Measurements from ENCODE around the gene ZSWIM1. TPM values are rescaled to one million over a fixed set of nuclear protein-coding genes. Genes with fewer than 3 reads are reported as not detected.

Gene ZSWIM1
- 5.8 TPM for polyA plus RNA-seq

DNA sequence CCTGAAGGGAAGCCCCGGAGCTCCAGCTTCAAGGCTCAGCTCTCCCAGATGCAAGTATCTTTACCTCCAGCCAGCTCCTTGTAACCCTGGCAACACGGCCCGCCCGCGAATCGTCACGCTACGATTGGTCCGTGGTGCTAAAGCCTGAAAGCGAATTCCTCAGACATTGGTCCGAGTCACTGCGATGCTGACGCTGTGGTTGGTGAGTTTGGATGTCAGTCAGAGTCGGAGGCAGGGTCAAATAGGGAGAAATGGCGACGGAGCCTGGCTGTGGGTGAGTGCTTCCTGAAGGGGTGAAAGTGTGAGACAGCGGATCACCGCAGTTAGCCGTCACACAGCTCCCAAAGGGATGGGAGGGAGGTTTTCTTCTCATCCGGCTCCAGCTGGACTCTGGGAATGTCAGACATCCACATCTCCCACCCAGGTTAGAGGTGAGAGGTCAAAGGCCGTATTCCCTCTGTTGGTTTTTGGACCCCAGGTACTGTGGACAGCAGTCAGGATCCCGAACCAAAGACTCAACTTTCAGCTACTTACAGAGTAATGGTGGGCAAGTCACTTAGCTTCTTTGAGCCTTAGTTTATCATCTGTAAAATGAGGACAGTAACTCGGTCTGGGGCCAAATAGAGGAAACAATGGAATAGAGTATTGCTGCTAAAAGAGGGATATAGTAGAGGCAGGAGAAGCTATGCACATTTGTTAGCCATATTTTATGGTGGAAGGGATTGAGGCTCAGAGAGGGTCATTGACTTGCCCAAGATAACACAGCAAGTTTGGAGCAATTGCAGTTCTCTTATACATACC is at the start of gene ZSWIM1:
Gene ZSWIM1, plus strand, starts transcription at position 240 of the 801 bp plus-strand sequence. CDS start 1,366 bp downstream, outside the sequence.
- Mint-ChIP-seq H3K27me3 (no peaks in the 10 kb centered on the region), H3K36me3 (no peaks in the 10 kb centered on the region), H3K27ac (peak within 1 kb of the TSS; percentile 68 to 96 (median 89)), H3K4me3 (peak within 1 kb of the TSS; percentile 87 to 96 (median 92)), H3K9me3 (no peaks in the 10 kb centered on the region), H3K4me1 (peaks cover 13 to 25% (median 17%) of the 10 kb centered on the region in 3 donors)

DNA sequence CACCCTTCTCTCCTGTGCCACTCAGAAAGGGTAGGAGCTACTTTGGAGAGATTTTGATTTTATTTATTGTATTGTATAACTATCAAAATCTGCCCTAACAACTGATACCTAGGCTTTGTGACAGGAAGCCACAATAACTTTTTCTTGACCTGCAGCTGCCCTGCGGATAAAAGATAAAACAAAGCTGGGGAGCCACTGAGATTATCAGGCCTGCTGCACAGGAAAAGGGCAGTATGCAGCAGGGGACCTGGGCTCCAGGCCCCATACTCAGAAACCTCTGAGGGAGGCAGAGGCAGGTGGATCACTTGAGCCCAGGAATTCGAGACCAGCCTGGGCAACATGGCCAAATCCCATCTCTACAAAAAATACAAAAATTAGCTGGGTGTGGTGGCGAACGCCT is 48.4 kb upstream of the ZSWIM1 start:
- Mint-ChIP-seq H3K9me3 (no peaks in the 10 kb centered on the region), H3K27ac (no peak overlapping the region), H3K36me3 (no peaks in the 10 kb centered on the region), H3K4me3 (peak overlapping the region in 3 of 4 donors; percentile 74 to 87 (median 85)), H3K27me3 (peaks cover 3% of the 10 kb centered on the region), H3K4me1 (peaks cover 5 to 6% (median 6%) of the 10 kb centered on the region in 3 donors)

DNA sequence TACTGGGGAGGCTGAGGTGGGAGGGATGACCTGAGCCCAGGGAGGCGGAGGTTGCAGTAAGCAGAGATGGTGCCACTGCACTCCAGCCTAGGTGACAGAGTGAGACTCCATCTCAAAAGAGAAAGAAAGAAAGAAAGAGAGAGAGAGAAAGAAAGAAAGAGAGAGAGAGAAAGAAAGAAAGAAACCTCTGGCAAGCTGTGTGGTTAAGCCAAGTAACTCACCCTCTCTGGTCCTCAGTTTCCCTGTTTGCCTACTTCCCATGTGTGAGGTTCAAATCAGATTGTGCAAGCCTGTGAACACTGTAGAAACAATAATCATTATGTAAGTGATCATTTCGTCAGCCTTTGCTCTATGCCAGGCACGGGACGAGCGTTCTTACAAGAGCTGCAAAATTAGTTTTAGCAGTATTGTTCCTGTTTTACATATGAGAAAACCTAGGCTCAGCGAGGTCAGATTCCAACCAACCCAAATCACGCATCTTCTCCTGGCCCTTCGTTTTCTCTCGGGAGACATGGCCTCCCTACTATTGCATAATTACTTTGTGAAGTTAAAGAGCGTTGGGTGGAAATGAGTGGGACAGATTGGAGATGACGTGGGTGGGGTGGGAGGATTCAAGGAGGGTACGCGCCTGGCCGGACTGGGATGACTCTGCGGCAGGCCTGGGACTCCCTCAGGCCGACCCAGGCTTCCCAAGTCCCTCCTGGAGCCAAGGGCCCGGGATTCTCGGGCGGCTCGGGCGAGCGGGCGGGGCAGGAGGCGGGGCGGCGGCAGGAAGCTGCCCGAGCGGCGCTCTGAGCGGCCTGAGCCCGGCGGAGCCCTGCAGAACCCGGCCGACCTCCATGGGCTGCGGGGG is 47.8 kb upstream of the ZSWIM1 start, which contains the start of gene SNX21:
Gene SNX21, plus strand, starts transcription at position 770 of the 853 bp plus-strand sequence. CDS start 121 bp downstream, outside the sequence.
- Mint-ChIP-seq H3K27me3 (peaks cover 3% of the 10 kb centered on the region), H3K36me3 (no peaks in the 10 kb centered on the region), H3K4me3 (peak within 1 kb of the TSS; percentile 74 to 95 (median 86)), H3K9me3 (no peaks in the 10 kb centered on the region), H3K27ac (peak within 1 kb of the TSS in 1 of 3 donors; percentile 19), H3K4me1 (peaks cover 5 to 6% (median 6%) of the 10 kb centered on the region in 3 donors)

- Mint-ChIP-seq H3K27ac (peak overlapping the region in 1 of 3 donors; percentile 19), H3K4me1 (peaks cover 5 to 6% (median 6%) of the 10 kb centered on the region in 3 donors), H3K4me3 (peak overlapping the region; percentile 66 to 87 (median 80))
Measured at GRCh38 chr20:45833883-45834796, 46.9 kb upstream of the ZSWIM1 start.

DNA sequence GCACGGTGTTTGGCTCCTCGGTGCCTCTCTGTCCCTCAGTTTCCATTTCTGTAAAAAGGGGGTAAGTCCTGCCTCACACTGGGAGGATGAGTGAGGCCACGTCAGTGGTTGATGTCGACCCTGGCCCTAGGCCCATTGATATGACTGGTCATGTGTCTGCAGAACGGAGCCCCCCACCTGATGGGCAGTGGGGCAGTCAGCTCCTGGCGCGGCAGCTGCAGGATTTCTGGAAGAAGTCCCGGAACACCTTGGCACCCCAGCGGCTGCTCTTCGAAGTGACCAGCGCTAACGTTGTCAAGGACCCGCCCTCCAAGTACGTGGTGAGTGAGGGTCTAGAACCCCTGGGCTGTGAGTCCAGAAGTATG is 46.2 kb upstream of the ZSWIM1 start:
- Mint-ChIP-seq H3K9me3 (no peaks in the 10 kb centered on the region), H3K4me3 (peak overlapping the region; percentile 66 to 85 (median 78)), H3K27ac (peak overlapping the region in 1 of 3 donors; percentile 19), H3K4me1 (peaks cover 5 to 6% (median 6%) of the 10 kb centered on the region in 3 donors), H3K27me3 (peaks cover 3% of the 10 kb centered on the region), H3K36me3 (no peaks in the 10 kb centered on the region)

More at GRCh38 chr20:45833883-45834796, 46.9 kb upstream of the ZSWIM1 start:
- Mint-ChIP-seq H3K36me3 (no peaks in the 10 kb centered on the region), H3K9me3 (no peaks in the 10 kb centered on the region), H3K27me3 (peaks cover 3% of the 10 kb centered on the region)

- Mint-ChIP-seq H3K27me3 (peaks cover 3% of the 10 kb centered on the region), H3K4me3 (peak overlapping the region; percentile 25 to 72 (median 54)), H3K36me3 (no peaks in the 10 kb centered on the region), H3K27ac (peak overlapping the region in 1 of 3 donors; percentile 19), H3K4me1 (peaks cover 5 to 6% (median 6%) of the 10 kb centered on the region in 3 donors), H3K9me3 (no peaks in the 10 kb centered on the region)
Measured at GRCh38 chr20:45835329-45835765, 45.7 kb upstream of the ZSWIM1 start.

- Mint-ChIP-seq H3K36me3 (no peaks in the 10 kb centered on the region), H3K4me3 (peak overlapping the region; percentile 25 to 72 (median 54)), H3K4me1 (peaks cover 5 to 6% (median 6%) of the 10 kb centered on the region in 3 donors), H3K27ac (no peak overlapping the region), H3K27me3 (peaks cover 3% of the 10 kb centered on the region), H3K9me3 (no peaks in the 10 kb centered on the region)
Measured at GRCh38 chr20:45835825-45836224, 45.2 kb upstream of the ZSWIM1 start.

GRCh38 chr20:45836841-45837240 is 44.2 kb upstream of the ZSWIM1 start:
- H3K27me3 Mint-ChIP-seq: peaks cover 3% of the 10 kb centered on the region
- H3K36me3 Mint-ChIP-seq: no peaks in the 10 kb centered on the region
- H3K9me3 Mint-ChIP-seq: no peaks in the 10 kb centered on the region
- H3K4me1 Mint-ChIP-seq: peaks cover 5 to 7% (median 6%) of the 10 kb centered on the region in 3 donors
- peak overlapping the region in 1 of 3 donors; percentile 28 for H3K27ac Mint-ChIP-seq
- H3K4me3 Mint-ChIP-seq: peak overlapping the region in 1 of 4 donors; percentile 27

- H3K4me3 Mint-ChIP-seq: no peak overlapping the region
Measured at GRCh38 chr20:45840700-45841198, 40.3 kb upstream of the ZSWIM1 start.

GRCh38 chr20:45841407-45842129 is 39.5 kb upstream of the ZSWIM1 start:
- Mint-ChIP-seq H3K4me1 (peaks cover 6 to 12% (median 10%) of the 10 kb centered on the region in 3 donors), H3K4me3 (peak overlapping the region in 1 of 4 donors; percentile 42), H3K27ac (peak overlapping the region in 1 of 3 donors; percentile 78), H3K9me3 (no peaks in the 10 kb centered on the region), H3K27me3 (no peaks in the 10 kb centered on the region), H3K36me3 (no peaks in the 10 kb centered on the region)

More at GRCh38 chr20:45840700-45841198, 40.3 kb upstream of the ZSWIM1 start:
- no peaks in the 10 kb centered on the region for H3K27me3 Mint-ChIP-seq
- H3K27ac Mint-ChIP-seq: no peak overlapping the region
- no peaks in the 10 kb centered on the region for H3K36me3 Mint-ChIP-seq
- no peaks in the 10 kb centered on the region for H3K9me3 Mint-ChIP-seq
- peaks cover 6 to 12% (median 10%) of the 10 kb centered on the region in 3 donors for H3K4me1 Mint-ChIP-seq

GRCh38 chr20:45842169-45842812 is 38.7 kb upstream of the ZSWIM1 start:
- Mint-ChIP-seq H3K27me3 (no peaks in the 10 kb centered on the region), H3K9me3 (no peaks in the 10 kb centered on the region), H3K27ac (peak overlapping the region in 2 of 3 donors; percentile 1 to 78), H3K4me3 (peak overlapping the region in 2 of 4 donors; percentile 18 to 42), H3K36me3 (no peaks in the 10 kb centered on the region), H3K4me1 (peaks cover 6 to 12% (median 10%) of the 10 kb centered on the region in 3 donors)

DNA sequence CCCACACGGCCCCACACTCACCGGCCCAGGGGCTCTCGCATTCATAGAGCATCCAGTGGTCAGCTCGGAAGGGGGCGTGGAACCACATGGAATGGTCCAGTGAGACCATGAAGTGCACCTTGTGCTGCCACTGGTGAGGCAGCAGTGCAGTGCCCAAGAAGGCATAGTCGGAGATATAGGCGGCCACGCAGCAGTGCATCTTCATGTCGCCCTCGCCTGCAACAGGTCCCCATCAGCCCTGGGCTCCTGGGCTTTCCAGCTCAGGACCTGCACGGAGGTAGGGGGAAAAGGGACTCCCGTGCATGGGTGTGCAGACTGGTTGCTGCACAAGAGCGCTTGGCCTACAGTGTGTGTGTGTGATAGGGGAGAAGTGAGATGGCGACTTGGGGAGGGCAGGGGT is 37.5 kb upstream of the ZSWIM1 start:
- H3K27ac Mint-ChIP-seq: no peak overlapping the region
- peaks cover 6 to 12% (median 10%) of the 10 kb centered on the region in 3 donors for H3K4me1 Mint-ChIP-seq
- H3K4me3 Mint-ChIP-seq: peak overlapping the region in 1 of 4 donors; percentile 21
- no peaks in the 10 kb centered on the region for H3K9me3 Mint-ChIP-seq
- H3K27me3 Mint-ChIP-seq: no peaks in the 10 kb centered on the region
- H3K36me3 Mint-ChIP-seq: no peaks in the 10 kb centered on the region

GRCh38 chr20:45845452-45845851 is 35.6 kb upstream of the ZSWIM1 start:
- Mint-ChIP-seq H3K36me3 (peaks cover 1% of the 10 kb centered on the region), H3K27ac (no peak overlapping the region), H3K27me3 (no peaks in the 10 kb centered on the region), H3K9me3 (no peaks in the 10 kb centered on the region), H3K4me3 (no peak overlapping the region), H3K4me1 (peaks cover 6 to 12% (median 10%) of the 10 kb centered on the region in 3 donors)

All from IgD-negative memory B cell (primary cell).